Measurements from ENCODE around the gene SLCO2B1.

SLCO2B1 gene

GRCh38 chr11:75225794-75226193 is 74.9 kb downstream of the SLCO2B1 start:
- Histone ChIP-seq H3K36me3 (ENCODE audit: insufficient read depth, low read length) (no peaks in the 10 kb centered on the region), H3K4me1 (ENCODE audit: insufficient read depth, low read length) (no peaks in the 10 kb centered on the region), H3K9me3 (ENCODE audit: control insufficient read depth, insufficient read depth, low read length) (no peaks in the 10 kb centered on the region), H3K9ac (ENCODE audit: low read depth, low read length) (no peak overlapping the region)

GRCh38 chr11:75229466-75229865 is 78.6 kb downstream of the SLCO2B1 start:
- no peaks in the 10 kb centered on the region for H3K9me3 ChIP-seq (ENCODE audit: control insufficient read depth, insufficient read depth, low read length)
- no peaks in the 10 kb centered on the region for H3K36me3 ChIP-seq (ENCODE audit: insufficient read depth, low read length)
- H3K9ac ChIP-seq (ENCODE audit: low read depth, low read length), result no peak overlapping the region
- H3K4me1 ChIP-seq (ENCODE audit: insufficient read depth, low read length), result no peaks in the 10 kb centered on the region

GRCh38 chr11:75230621-75231020 is 79.7 kb downstream of the SLCO2B1 start:
- Histone ChIP-seq H3K36me3 (ENCODE audit: insufficient read depth, low read length) (no peaks in the 10 kb centered on the region), H3K9me3 (ENCODE audit: control insufficient read depth, insufficient read depth, low read length) (no peaks in the 10 kb centered on the region), H3K4me1 (ENCODE audit: insufficient read depth, low read length) (no peaks in the 10 kb centered on the region), H3K9ac (ENCODE audit: low read depth, low read length) (no peak overlapping the region)

GRCh38 chr11:75233754-75234172 is 82.9 kb downstream of the SLCO2B1 start:
- Histone ChIP-seq H3K4me1 (ENCODE audit: insufficient read depth, low read length) (no peaks in the 10 kb centered on the region; the same call in 1 of the 2 replicates), H3K36me3 (ENCODE audit: insufficient read depth, low read length) (no peaks in the 10 kb centered on the region), H3K9me3 (ENCODE audit: control insufficient read depth, insufficient read depth, low read length) (no peaks in the 10 kb centered on the region), H3K9ac (ENCODE audit: low read depth, low read length) (no peak overlapping the region)

GRCh38 chr11:75236062-75236461 is 85.2 kb downstream of the SLCO2B1 start:
- peaks cover 10% of the 10 kb centered on the region for H3K4me1 ChIP-seq (ENCODE audit: insufficient read depth, low read length)
- H3K9me3 ChIP-seq (ENCODE audit: control insufficient read depth, insufficient read depth, low read length), result no peaks in the 10 kb centered on the region
- H3K9ac ChIP-seq (ENCODE audit: low read depth, low read length), result no peak overlapping the region
- no peaks in the 10 kb centered on the region for H3K36me3 ChIP-seq (ENCODE audit: insufficient read depth, low read length)

GRCh38 chr11:75237050-75237449 is 86.1 kb downstream of the SLCO2B1 start:
- no peaks in the 10 kb centered on the region for H3K36me3 ChIP-seq (ENCODE audit: insufficient read depth, low read length)
- no peaks in the 10 kb centered on the region for H3K9me3 ChIP-seq (ENCODE audit: control insufficient read depth, insufficient read depth, low read length)
- H3K9ac ChIP-seq (ENCODE audit: low read depth, low read length), result no peak overlapping the region
- H3K4me1 ChIP-seq (ENCODE audit: insufficient read depth, low read length), result peaks cover 10% of the 10 kb centered on the region

GRCh38 chr11:75238595-75239440 is 87.9 kb downstream of the SLCO2B1 start:
- Histone ChIP-seq H3K9ac (ENCODE audit: low read depth, low read length) (no peak overlapping the region), H3K36me3 (ENCODE audit: insufficient read depth, low read length) (no peaks in the 10 kb centered on the region)

GRCh38 chr11:75239531-75240290 is 88.8 kb downstream of the SLCO2B1 start:
- no peaks in the 10 kb centered on the region for H3K36me3 ChIP-seq (ENCODE audit: insufficient read depth, low read length)
- H3K9ac ChIP-seq (ENCODE audit: low read depth, low read length), result peak overlapping the region; percentile 58; the same call in 1 of the 2 replicates
- H3K9me3 ChIP-seq (ENCODE audit: control insufficient read depth, insufficient read depth, low read length), result no peaks in the 10 kb centered on the region
- peaks cover 10% of the 10 kb centered on the region for H3K4me1 ChIP-seq (ENCODE audit: insufficient read depth, low read length)

More at GRCh38 chr11:75238595-75239440, 87.9 kb downstream of the SLCO2B1 start:
- Histone ChIP-seq H3K9me3 (ENCODE audit: control insufficient read depth, insufficient read depth, low read length) (no peaks in the 10 kb centered on the region), H3K4me1 (ENCODE audit: insufficient read depth, low read length) (peaks cover 10% of the 10 kb centered on the region)

- Histone ChIP-seq H3K9ac (ENCODE audit: low read depth, low read length) (peak within 1 kb of the TSS; percentile 58), H3K9me3 (ENCODE audit: control insufficient read depth, insufficient read depth, low read length) (no peaks in the 10 kb centered on the region)
These were observed 89.6 kb downstream of the SLCO2B1 start, which contains the start of gene TPBGL for GRCh38 chr11:75240311-75241035. TPBGL (plus strand) TSS chr11:75240774; CDS start chr11:75241050, 276 bp downstream.

GRCh38 chr11:75241036-75241905 is 90.4 kb downstream of the SLCO2B1 start:
- no peaks in the 10 kb centered on the region for H3K9me3 ChIP-seq (ENCODE audit: control insufficient read depth, insufficient read depth, low read length)
- H3K4me1 ChIP-seq (ENCODE audit: insufficient read depth, low read length), result peaks cover 10% of the 10 kb centered on the region
- no peaks in the 10 kb centered on the region for H3K36me3 ChIP-seq (ENCODE audit: insufficient read depth, low read length)
- peak overlapping the region; percentile 58 for H3K9ac ChIP-seq (ENCODE audit: low read depth, low read length)

More at GRCh38 chr11:75240311-75241035, 89.6 kb downstream of the SLCO2B1 start, which contains the start of gene TPBGL:
- H3K4me1 ChIP-seq (ENCODE audit: insufficient read depth, low read length), result peaks cover 10% of the 10 kb centered on the region
- H3K36me3 ChIP-seq (ENCODE audit: insufficient read depth, low read length), result no peaks in the 10 kb centered on the region

GRCh38 chr11:75241906-75242644 is 91.2 kb downstream of the SLCO2B1 start:
- Histone ChIP-seq H3K4me1 (ENCODE audit: insufficient read depth, low read length) (peaks cover 10% of the 10 kb centered on the region), H3K9ac (ENCODE audit: low read depth, low read length) (peak overlapping the region; percentile 58), H3K9me3 (ENCODE audit: control insufficient read depth, insufficient read depth, low read length) (no peaks in the 10 kb centered on the region), H3K36me3 (ENCODE audit: insufficient read depth, low read length) (no peaks in the 10 kb centered on the region)

- H3K9ac ChIP-seq (ENCODE audit: low read depth, low read length), result no peak overlapping the region
- H3K9me3 ChIP-seq (ENCODE audit: control insufficient read depth, insufficient read depth, low read length), result no peaks in the 10 kb centered on the region
- peaks cover 10% of the 10 kb centered on the region for H3K4me1 ChIP-seq (ENCODE audit: insufficient read depth, low read length)
- no peaks in the 10 kb centered on the region for H3K36me3 ChIP-seq (ENCODE audit: insufficient read depth, low read length)
These were observed 92.1 kb downstream of the SLCO2B1 start for GRCh38 chr11:75242722-75243600.
